Liver (tissue), 9 donors: Measurements from ENCODE around the gene ITGB2. TPM values are rescaled to one million over a fixed set of nuclear protein-coding genes. Genes with fewer than 3 reads are reported as not detected.

Experiments
- DNase-seq: peaks from one replicate; pipeline ENCODE4 v3.0.0-alpha.2; 2017; ENCODE audit warnings: low spot score
- H3K27ac ChIP-seq, 2 donors: one replicate each; pipeline ENCODE4 v1.7.0; 2013; ENCODE audit warnings: inconsistent platforms in 2 of 2, low read length in 2 of 2, control low read depth in 1 of 2, low read depth in 1 of 2, mild to moderate bottlenecking in 1 of 2
- H3K27me3 ChIP-seq, 4 donors: one replicate each; pipeline versions ENCODE4 v1.6.1 to v1.7.0; 2013; ENCODE audit warnings: low read length in 3 of 4, inconsistent platforms in 1 of 4, mild to moderate bottlenecking in 1 of 4, moderate library complexity in 1 of 4; ENCODE audit not compliant: control insufficient read depth in 4 of 4, insufficient read depth in 4 of 4
- H3K36me3 ChIP-seq, 4 donors: one replicate each; pipeline versions ENCODE4 v1.6.1 to v1.7.0; 2013; ENCODE audit warnings: low read length in 3 of 4, mild to moderate bottlenecking in 3 of 4, low read depth in 1 of 4, moderate library complexity in 1 of 4; ENCODE audit not compliant: control insufficient read depth in 4 of 4, insufficient read depth in 3 of 4
- H3K4me1 ChIP-seq, 4 donors: one replicate each; pipeline versions ENCODE4 v1.6.1 to v1.7.0; 2013; ENCODE audit warnings: low read length in 3 of 4, mild to moderate bottlenecking in 3 of 4, moderate library complexity in 1 of 4; ENCODE audit not compliant: control insufficient read depth in 4 of 4, insufficient read depth in 4 of 4
- H3K4me3 ChIP-seq, 3 donors: one replicate each; pipeline versions ENCODE4 v1.6.1 to v1.7.0; 2013; ENCODE audit warnings: low read length in 3 of 3, control low read depth in 1 of 3, low read depth in 1 of 3, mild to moderate bottlenecking in 1 of 3
- H3K9ac ChIP-seq, 2 donors: one replicate each; pipeline ENCODE4 v1.7.0; 2013; ENCODE audit warnings: low read length in 2 of 2, mild to moderate bottlenecking in 2 of 2, moderate library complexity in 2 of 2, control low read depth in 1 of 2, low read depth in 1 of 2
- H3K9me3 ChIP-seq, 4 donors: one replicate each; pipeline versions ENCODE4 v1.6.1 to v1.7.0; 2013; ENCODE audit warnings: low read length in 3 of 4; ENCODE audit not compliant: control insufficient read depth in 4 of 4
- FOXA1 ChIP-seq: IDR thresholded peaks from 2 replicates; pipeline ENCODE4 v1.6.1; 2016; ENCODE audit warnings: antibody characterized with exemption
- GABPA ChIP-seq, 2 donors: IDR thresholded peaks in 1 of 2; conservative IDR thresholded peaks in 1 of 2; 2 replicates each; pipeline ENCODE4 v1.6.1; 2016; ENCODE audit warnings: antibody characterized with exemption in 2 of 2, mild to moderate bottlenecking in 1 of 2, moderate library complexity in 1 of 2
- HNF4A ChIP-seq, 2 donors: conservative IDR thresholded peaks; 2 replicates each; pipeline ENCODE4 v1.6.1; 2016; ENCODE audit warnings: antibody characterized with exemption in 2 of 2, mild to moderate bottlenecking in 2 of 2
- HNF4G ChIP-seq: IDR thresholded peaks from 2 replicates; pipeline ENCODE4 v1.6.1; 2016; ENCODE audit warnings: antibody characterized with exemption
- NR2F2 ChIP-seq: IDR thresholded peaks from 2 replicates; pipeline ENCODE4 v1.6.1; 2016; ENCODE audit warnings: antibody characterized with exemption
- RAD21 ChIP-seq, 2 donors: IDR thresholded peaks; 2 replicates each; pipeline ENCODE4 v1.6.1; 2016; ENCODE audit warnings: antibody characterized with exemption in 2 of 2, mild to moderate bottlenecking in 2 of 2
- RXRA ChIP-seq, 2 donors: IDR thresholded peaks; 2 replicates each; pipeline ENCODE4 v1.6.1; 2017 to 2018; ENCODE audit warnings: antibody characterized with exemption in 2 of 2, mild to moderate bottlenecking in 1 of 2
- TAF1 ChIP-seq: conservative IDR thresholded peaks from 2 replicates; pipeline ENCODE4 v1.6.1; 2016; ENCODE audit warnings: antibody characterized with exemption, mild to moderate bottlenecking
- YY1 ChIP-seq: IDR thresholded peaks from 2 replicates; pipeline ENCODE4 v1.6.1; 2016; ENCODE audit warnings: antibody characterized with exemption, mild to moderate bottlenecking
- WGBS: extraction: QIAGEN DNeasy Blood & Tissue Kit; methylation state at CpG from one replicate; pipeline ENCODE4 v1.1.7; 2013; 5-methylcytosine and 5-hydroxymethylcytosine counted together
- polyA plus RNA-seq, 2 donors: library from polyadenylated mRNA; stranded (reverse) in 1 of 2; unstranded in 1 of 2; fragments of 200-250 nt in 1 of 2; fragments of >200 nt in 1 of 2; fragmentation: Nextera tagmentation in 1 of 2; extraction: Ambion mirVana in 1 of 2; gene quantifications; one replicate each; pipeline versions ENCODE4 v1.2.1 to v1.2.3, GENCODE V29; 2013 to 2015
- total RNA-seq, 2 donors: library from RNA; depleted of rRNA; stranded (reverse); fragments of >200 nt; gene quantifications; one replicate each; pipeline ENCODE4 v1.2.3, GENCODE V29; 2014
- TF ChIP-seq, protein P1 (sequence below): IDR thresholded peaks from 2 replicates; pipeline ENCODE4 v1.6.1; 2016; ENCODE audit warnings: antibody characterized with exemption, mild to moderate bottlenecking
- TF ChIP-seq, protein P2 (sequence below): fragments of 150-350 bp; IDR thresholded peaks from 2 replicates; pipeline ENCODE4 v1.5.1; 2017; ENCODE audit warnings: improper control_type of control experiment, low read depth, low read length; ENCODE audit not compliant: missing input control
- TF ChIP-seq, protein P3 (sequence below): IDR thresholded peaks from 2 replicates; pipeline ENCODE4 v1.6.1; 2016; ENCODE audit warnings: antibody characterized with exemption
- TF ChIP-seq, protein P4 (sequence below): IDR thresholded peaks from 2 replicates; pipeline ENCODE4 v1.6.1; 2016; ENCODE audit warnings: antibody characterized with exemption
- donor health status: healthy.
- donor health status: healthy.
- donor health status: healthy.
- donor health status: healthy.
- donor health status: healthy.

ITGB2 gene
- total and polyA plus RNA-seq, 4 donors, result 9.6 to 50.6 (median 28.7) TPM

DNA sequence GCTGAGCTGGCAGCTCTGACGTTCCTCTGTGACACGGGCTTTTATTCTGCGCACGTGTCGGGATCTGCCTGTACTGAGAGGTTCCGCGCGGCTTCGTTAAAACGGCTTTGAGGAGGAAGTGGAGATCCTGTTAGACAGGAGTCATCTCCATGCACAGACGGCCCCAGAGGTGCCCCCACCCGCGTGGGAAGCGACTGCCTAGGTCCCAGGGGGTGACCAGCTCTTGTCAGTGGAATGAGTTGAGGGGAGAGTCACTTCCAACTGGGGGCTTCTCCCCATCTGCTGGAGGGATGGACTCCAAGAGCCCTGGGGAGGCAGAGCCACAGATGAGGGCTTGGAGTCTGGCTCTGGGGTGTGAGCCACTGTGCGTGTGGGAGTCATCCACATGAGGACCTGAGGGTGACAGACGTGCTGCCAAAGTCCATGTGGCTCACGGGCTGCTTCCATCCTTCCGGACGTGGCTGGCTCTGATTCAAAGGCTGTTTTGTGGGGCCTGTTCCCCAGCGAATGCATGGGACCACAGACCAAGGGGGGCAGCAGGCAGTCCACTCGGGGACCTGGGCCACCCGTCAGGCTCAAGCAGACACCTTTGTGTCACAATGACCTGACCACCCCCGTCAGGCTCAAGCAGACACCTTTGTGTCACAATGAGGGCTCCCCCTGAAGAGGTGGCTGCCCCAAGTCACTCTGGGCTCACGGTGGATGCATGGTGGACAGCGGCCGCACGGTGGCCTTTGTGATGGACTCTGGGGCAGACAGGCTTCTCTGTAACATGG lies 74.0 kb downstream of the ITGB2 start:
- Histone ChIP-seq H3K9me3 (no peaks in the 10 kb centered on the region), H3K36me3 (peaks cover 5 to 26% (median 19%) of the 10 kb centered on the region in 4 donors), H3K4me1 (peaks cover 2 to 19% (median 10%) of the 10 kb centered on the region in 4 donors), H3K27ac (no peak overlapping the region), H3K4me3 (no peak overlapping the region), H3K27me3 (no peaks in the 10 kb centered on the region), H3K9ac (no peak overlapping the region)
- DNase-seq, result no peak
- TF ChIP-seq HNF4A (conservative IDR thresholded peaks at IDR 0.05), result peak; percentile 18 to 26
- TF ChIP-seq, protein P1, sequence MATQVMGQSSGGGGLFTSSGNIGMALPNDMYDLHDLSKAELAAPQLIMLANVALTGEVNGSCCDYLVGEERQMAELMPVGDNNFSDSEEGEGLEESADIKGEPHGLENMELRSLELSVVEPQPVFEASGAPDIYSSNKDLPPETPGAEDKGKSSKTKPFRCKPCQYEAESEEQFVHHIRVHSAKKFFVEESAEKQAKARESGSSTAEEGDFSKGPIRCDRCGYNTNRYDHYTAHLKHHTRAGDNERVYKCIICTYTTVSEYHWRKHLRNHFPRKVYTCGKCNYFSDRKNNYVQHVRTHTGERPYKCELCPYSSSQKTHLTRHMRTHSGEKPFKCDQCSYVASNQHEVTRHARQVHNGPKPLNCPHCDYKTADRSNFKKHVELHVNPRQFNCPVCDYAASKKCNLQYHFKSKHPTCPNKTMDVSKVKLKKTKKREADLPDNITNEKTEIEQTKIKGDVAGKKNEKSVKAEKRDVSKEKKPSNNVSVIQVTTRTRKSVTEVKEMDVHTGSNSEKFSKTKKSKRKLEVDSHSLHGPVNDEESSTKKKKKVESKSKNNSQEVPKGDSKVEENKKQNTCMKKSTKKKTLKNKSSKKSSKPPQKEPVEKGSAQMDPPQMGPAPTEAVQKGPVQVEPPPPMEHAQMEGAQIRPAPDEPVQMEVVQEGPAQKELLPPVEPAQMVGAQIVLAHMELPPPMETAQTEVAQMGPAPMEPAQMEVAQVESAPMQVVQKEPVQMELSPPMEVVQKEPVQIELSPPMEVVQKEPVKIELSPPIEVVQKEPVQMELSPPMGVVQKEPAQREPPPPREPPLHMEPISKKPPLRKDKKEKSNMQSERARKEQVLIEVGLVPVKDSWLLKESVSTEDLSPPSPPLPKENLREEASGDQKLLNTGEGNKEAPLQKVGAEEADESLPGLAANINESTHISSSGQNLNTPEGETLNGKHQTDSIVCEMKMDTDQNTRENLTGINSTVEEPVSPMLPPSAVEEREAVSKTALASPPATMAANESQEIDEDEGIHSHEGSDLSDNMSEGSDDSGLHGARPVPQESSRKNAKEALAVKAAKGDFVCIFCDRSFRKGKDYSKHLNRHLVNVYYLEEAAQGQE, result no peak
- WGBS, result 46% methylated on average over 27 of the region's 27 CpGs

DNA sequence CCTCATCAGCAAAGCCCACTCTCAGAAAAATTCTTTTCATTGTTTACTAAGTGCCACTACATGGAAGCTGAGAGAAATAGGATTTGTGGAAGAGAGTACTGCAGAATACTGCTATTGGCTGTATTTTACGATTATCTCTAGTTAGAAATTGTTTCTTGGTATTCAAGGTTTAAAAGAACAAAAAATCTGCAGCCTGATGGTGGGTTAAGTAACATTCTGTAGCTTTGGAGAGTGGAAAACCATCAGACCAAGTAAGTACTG lies 74.5 kb downstream of the ITGB2 start:
- no peak overlapping the region for H3K4me3 ChIP-seq
- H3K9ac ChIP-seq, result no peak overlapping the region
- TF ChIP-seq RXRA (IDR thresholded peaks at IDR 0.05) (no peak), FOXA1 (no peak), YY1 (no peak), TAF1 (no peak), GABPA (IDR thresholded peaks at IDR 0.05 in 1 of 2, conservative IDR thresholded peaks at IDR 0.05 in 1 of 2) (no peak), NR2F2 (no peak), RAD21 (IDR thresholded peaks at IDR 0.05) (no peak), HNF4G (no peak)
- TF ChIP-seq, protein P2, sequence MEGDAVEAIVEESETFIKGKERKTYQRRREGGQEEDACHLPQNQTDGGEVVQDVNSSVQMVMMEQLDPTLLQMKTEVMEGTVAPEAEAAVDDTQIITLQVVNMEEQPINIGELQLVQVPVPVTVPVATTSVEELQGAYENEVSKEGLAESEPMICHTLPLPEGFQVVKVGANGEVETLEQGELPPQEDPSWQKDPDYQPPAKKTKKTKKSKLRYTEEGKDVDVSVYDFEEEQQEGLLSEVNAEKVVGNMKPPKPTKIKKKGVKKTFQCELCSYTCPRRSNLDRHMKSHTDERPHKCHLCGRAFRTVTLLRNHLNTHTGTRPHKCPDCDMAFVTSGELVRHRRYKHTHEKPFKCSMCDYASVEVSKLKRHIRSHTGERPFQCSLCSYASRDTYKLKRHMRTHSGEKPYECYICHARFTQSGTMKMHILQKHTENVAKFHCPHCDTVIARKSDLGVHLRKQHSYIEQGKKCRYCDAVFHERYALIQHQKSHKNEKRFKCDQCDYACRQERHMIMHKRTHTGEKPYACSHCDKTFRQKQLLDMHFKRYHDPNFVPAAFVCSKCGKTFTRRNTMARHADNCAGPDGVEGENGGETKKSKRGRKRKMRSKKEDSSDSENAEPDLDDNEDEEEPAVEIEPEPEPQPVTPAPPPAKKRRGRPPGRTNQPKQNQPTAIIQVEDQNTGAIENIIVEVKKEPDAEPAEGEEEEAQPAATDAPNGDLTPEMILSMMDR, result no peak
- TF ChIP-seq, protein P3, sequence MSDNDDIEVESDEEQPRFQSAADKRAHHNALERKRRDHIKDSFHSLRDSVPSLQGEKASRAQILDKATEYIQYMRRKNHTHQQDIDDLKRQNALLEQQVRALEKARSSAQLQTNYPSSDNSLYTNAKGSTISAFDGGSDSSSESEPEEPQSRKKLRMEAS, result no peak
- TF ChIP-seq, protein P4, sequence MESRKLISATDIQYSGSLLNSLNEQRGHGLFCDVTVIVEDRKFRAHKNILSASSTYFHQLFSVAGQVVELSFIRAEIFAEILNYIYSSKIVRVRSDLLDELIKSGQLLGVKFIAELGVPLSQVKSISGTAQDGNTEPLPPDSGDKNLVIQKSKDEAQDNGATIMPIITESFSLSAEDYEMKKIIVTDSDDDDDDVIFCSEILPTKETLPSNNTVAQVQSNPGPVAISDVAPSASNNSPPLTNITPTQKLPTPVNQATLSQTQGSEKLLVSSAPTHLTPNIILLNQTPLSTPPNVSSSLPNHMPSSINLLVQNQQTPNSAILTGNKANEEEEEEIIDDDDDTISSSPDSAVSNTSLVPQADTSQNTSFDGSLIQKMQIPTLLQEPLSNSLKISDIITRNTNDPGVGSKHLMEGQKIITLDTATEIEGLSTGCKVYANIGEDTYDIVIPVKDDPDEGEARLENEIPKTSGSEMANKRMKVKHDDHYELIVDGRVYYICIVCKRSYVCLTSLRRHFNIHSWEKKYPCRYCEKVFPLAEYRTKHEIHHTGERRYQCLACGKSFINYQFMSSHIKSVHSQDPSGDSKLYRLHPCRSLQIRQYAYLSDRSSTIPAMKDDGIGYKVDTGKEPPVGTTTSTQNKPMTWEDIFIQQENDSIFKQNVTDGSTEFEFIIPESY, result no peak
- TF ChIP-seq, protein P1, result no peak

More for the DNA sequence above, 74.5 kb downstream of the ITGB2 start:
- H3K27me3 ChIP-seq, result no peaks in the 10 kb centered on the region
- no peak for DNase-seq
- H3K4me1 ChIP-seq, result peaks cover 2 to 19% (median 10%) of the 10 kb centered on the region in 4 donors
- H3K27ac ChIP-seq, result no peak overlapping the region
- 61% methylated on average over 1 of the region's 1 CpG for WGBS
- no peaks in the 10 kb centered on the region for H3K9me3 ChIP-seq
- peaks cover 4 to 23% (median 18%) of the 10 kb centered on the region in 4 donors for H3K36me3 ChIP-seq
